OCI-LY7 (cell line): ENCODE measurements around the gene SPRING1. TPM values are rescaled to one million over a fixed set of nuclear protein-coding genes. Genes with fewer than 3 reads are reported as not detected.

Source experiments
- Bru-seq: library from RNA; stranded (reverse); fragments of 400-500 nt; gene quantifications from one replicate; lab custom pipeline; 2021; lab: Mats Ljungman, UMichigan
- BruChase-seq, 2 experiments: library from RNA; stranded (reverse); fragments of 400-500 nt; gene quantifications; one replicate each; lab custom pipeline; 2021; lab: Mats Ljungman, UMichigan
- BruUV-seq: library from RNA; stranded (reverse); fragments of 400-500 nt; replicated peaks from 2 replicates; lab custom pipeline; 2021; lab: Mats Ljungman, UMichigan
- CTCF ChIA-PET: fragments of 300-600 bp; sonication (Branson Sonifier 250); formaldehyde crosslinking; loops from one replicate; lab custom pipeline; 2022; ENCODE audit warnings: antibody characterized with exemption; ENCODE audit not compliant: unreplicated experiment; lab: Charles Lee
- POLR2A ChIA-PET: fragments of 300-600 bp; sonication (Branson Sonifier 250); formaldehyde crosslinking; loops from one replicate; lab custom pipeline; 2022; ENCODE audit warnings: antibody characterized with exemption; lab: Charles Lee
- DNase-seq: peaks from one replicate; pipeline ENCODE4 v3.0.0-alpha.2; 2015; ENCODE audit warnings: low spot score
- H2AFZ ChIP-seq: fragments of 200-600 bp; sonication (generic), shearing (Covaris generic); 2 replicates; pipeline ENCODE4 v1.6.1; 2014; ENCODE audit warnings: mild to moderate bottlenecking, antibody characterized with exemption, low read length, moderate library complexity
- H3K27ac ChIP-seq: fragments of 200-600 bp; sonication (generic); 2 replicates; pipeline ENCODE4 v1.5.1; 2014; ENCODE audit warnings: mixed run types, low read depth, mild to moderate bottlenecking, moderate library complexity, low read length, inconsistent platforms; ENCODE audit not compliant: poor library complexity, severe bottlenecking
- H3K36me3 ChIP-seq: fragments of 200-600 bp; sonication (generic); 2 replicates; pipeline ENCODE4 v1.6.1; 2014; ENCODE audit warnings: mild to moderate bottlenecking, antibody characterized with exemption, low read length, moderate library complexity, mixed read lengths; ENCODE audit not compliant: insufficient read depth
- H3K4me1 ChIP-seq: fragments of 200-600 bp; sonication (generic); 2 replicates; pipeline ENCODE4 v1.5.1; 2014; ENCODE audit warnings: mild to moderate bottlenecking, low read length; ENCODE audit not compliant: insufficient read depth, poor library complexity, severe bottlenecking
- H3K4me2 ChIP-seq: fragments of 200-600 bp; sonication (generic); 2 replicates; pipeline ENCODE4 v1.6.1; 2014; ENCODE audit warnings: mild to moderate bottlenecking, low read length
- H3K4me3 ChIP-seq: fragments of 200-600 bp; sonication (generic); 2 replicates; pipeline ENCODE4 v1.5.1; 2014; ENCODE audit warnings: mild to moderate bottlenecking, low read depth, low read length; ENCODE audit not compliant: poor library complexity, severe bottlenecking
- H3K79me2 ChIP-seq: fragments of 200-600 bp; sonication (generic); 2 replicates; pipeline ENCODE4 v1.6.1; 2016; ENCODE audit warnings: low read depth, mild to moderate bottlenecking, low read length, moderate library complexity, mixed read lengths; ENCODE audit not compliant: insufficient read depth
- H3K9me2 ChIP-seq: fragments of 200-600 bp; sonication (generic); 2 replicates; pipeline ENCODE4 v1.6.1; 2016; ENCODE audit warnings: mild to moderate bottlenecking, low read length, mixed read lengths; ENCODE audit not compliant: insufficient read depth
- H3K9me3 ChIP-seq: fragments of 200-600 bp; sonication (generic); 2 replicates; pipeline ENCODE4 v1.6.1; 2014; ENCODE audit warnings: mild to moderate bottlenecking, mixed run types, low read length, mixed read lengths
- H4K20me1 ChIP-seq: fragments of 200-600 bp; sonication (generic); 2 replicates; pipeline ENCODE4 v1.6.1; 2014; ENCODE audit warnings: mild to moderate bottlenecking, antibody characterized with exemption, low read length, moderate library complexity, mixed read lengths; ENCODE audit not compliant: insufficient read depth
- CTCF ChIP-seq: fragments of 200-600 bp; sonication (generic); conservative IDR thresholded peaks from 2 replicates; pipeline ENCODE4 v1.5.1; 2014; ENCODE audit warnings: mild to moderate bottlenecking, antibody characterized with exemption, low read length, moderate library complexity, mixed read lengths
- EZH2phosphoT487 ChIP-seq: fragments of 200-600 bp; sonication (generic); IDR thresholded peaks from 2 replicates; pipeline ENCODE4 v1.6.1; 2018; ENCODE audit warnings: low read depth, borderline replicate concordance, mild to moderate bottlenecking, mixed run types, antibody characterized with exemption, low read length, moderate library complexity, mixed read lengths
- intact Hi-C: fragments of 100-400 bp; cut with micrococcal nuclease; formaldehyde crosslinking; loops from one replicate; pipeline ENCODE4 v1.10.0; 2022; ENCODE audit not compliant: unreplicated experiment
- long read RNA-seq: library from polyadenylated mRNA; stranded (forward); transcript quantifications from one replicate; pipeline ENCODE4 v2.0.0, GENCODE V29; 2022
- total RNA-seq, 2 experiments: library from RNA; depleted of rRNA in 1 of 2; stranded (reverse); fragments of >200 nt in 1 of 2; shearing (Covaris generic) in 1 of 2; gene quantifications; 2 replicates each; pipeline ENCODE4 v1.2.3, GENCODE V29; 2014 to 2022

Gene SPRING1
- total RNA-seq (2014; rRNA removed; shearing (Covaris generic)) = 51.2 and 75.5 TPM in 2 replicates
- 65.1 and 70.3 TPM in 2 replicates for total RNA-seq (2022)
- Bru-seq, nascent RNA = percentile 81 among the genes with signal in this experiment
- percentile 92 among the genes with signal in this experiment for BruChase-seq, experiment 1, labeled RNA remaining after a 6-hour chase
- BruChase-seq, experiment 2, labeled RNA remaining after a 2-hour chase = percentile 95 among the genes with signal in this experiment
- long read RNA-seq, full-length matches to known transcripts = 83 of 94 reads
- long read RNA-seq, partial matches to known transcripts = 0 of 94 reads
- long read RNA-seq, other reads (novel, unspliced or antisense) = 11 of 94 reads

GRCh38 chr12:116737774-116738657 lies at the start of gene SPRING1, which contains the start of gene RNFT2:
SPRING1 (minus strand) TSS chr12:116738069; CDS start chr12:116737900, 169 bp downstream.
RNFT2 (plus strand) TSS chr12:116738315; CDS start chr12:116740498, 2,183 bp downstream.
- Histone ChIP-seq H3K4me2 (peak within 1 kb of the TSS; percentile 93), H3K27ac (peak within 1 kb of the TSS; percentile 65), H4K20me1 (0 out of 2 replicates have a peak, but pooled peaks cover 9% of the 10 kb centered on the region), H3K4me3 (peak within 1 kb of the TSS; percentile 81), H2AFZ (peak within 1 kb of the TSS; percentile 83), H3K36me3 (peaks cover 47% of the 10 kb centered on the region), H3K4me1 (peaks cover 17% of the 10 kb centered on the region), H3K9me3 (no peaks in the 10 kb centered on the region), H3K79me2 (peaks cover 55% of the 10 kb centered on the region), H3K9me2 (no peaks in the 10 kb centered on the region)
- ChIA-PET POLR2A (interaction anchor here (0.6 kb wide), 1 partner anchor 65 kb away, joined by 3 read pairs; no protein-coding TSS in a partner anchor), CTCF (no interaction called here)
- intact Hi-C loops = loop anchor here (1.0 to 2.0 kb wide), 5 partner anchors 29 to 143 kb away; partner anchors contain the start of gene HRK
- no TSS peak for BruUV-seq
- peak; percentile 99 for DNase-seq
- TF ChIP-seq CTCF (peak; percentile 64), EZH2phosphoT487 (no peak)

GRCh38 chr12:116784238-116784612 lies 46.4 kb upstream of the SPRING1 start:
- Histone ChIP-seq H4K20me1 (no peaks in the 10 kb centered on the region), H3K9me3 (no peaks in the 10 kb centered on the region; the same call in 1 of the 2 replicates), H3K79me2 (no peaks in the 10 kb centered on the region), H3K27ac (no peak overlapping the region), H3K9me2 (no peaks in the 10 kb centered on the region), H3K4me2 (no peak overlapping the region), H3K4me1 (no peaks in the 10 kb centered on the region), H3K4me3 (no peak overlapping the region), H2AFZ (no peak overlapping the region), H3K36me3 (peaks cover 90% of the 10 kb centered on the region)
- intact Hi-C loops = no loop called here
- POLR2A ChIA-PET = no interaction called here
- CTCF ChIA-PET = no interaction called here
- peak; percentile 39 for DNase-seq
- BruUV-seq = no TSS peak
- TF ChIP-seq CTCF (no peak), EZH2phosphoT487 (no peak)
